Right lung (tissue), 5 donors: ENCODE measurements around the gene BPIFA2. TPM values are rescaled to one million over a fixed set of nuclear protein-coding genes. Genes with fewer than 3 reads are reported as not detected.
"Not testable (repeated sequence)": the region's sequence is repeated elsewhere in the genome, so short reads cannot be mapped to it uniquely, and the experiment has no call there.

Experiments used
- DNase-seq, 2 donors: peaks; one replicate each; pipeline ENCODE4 v3.0.0-alpha.2; 2013
- polyA plus RNA-seq, 5 donors: library from polyadenylated mRNA; unstranded; fragments of 120-200 nt; gene quantifications; one replicate each; pipeline versions ENCODE4 v1.2.1 to v1.2.3, GENCODE V29; 2013; ENCODE audit warnings: inconsistent platforms in 1 of 5, low replicate concordance in 1 of 5; ENCODE audit not compliant: insufficient read length in 5 of 5, insufficient read depth in 1 of 5

The BPIFA2 gene
- polyA plus RNA-seq, 5 donors = not detected

- no peak for DNase-seq
Measured at GRCh38 chr20:33160681-33161080, 7.3 kb upstream of the BPIFA2 start.

DNA sequence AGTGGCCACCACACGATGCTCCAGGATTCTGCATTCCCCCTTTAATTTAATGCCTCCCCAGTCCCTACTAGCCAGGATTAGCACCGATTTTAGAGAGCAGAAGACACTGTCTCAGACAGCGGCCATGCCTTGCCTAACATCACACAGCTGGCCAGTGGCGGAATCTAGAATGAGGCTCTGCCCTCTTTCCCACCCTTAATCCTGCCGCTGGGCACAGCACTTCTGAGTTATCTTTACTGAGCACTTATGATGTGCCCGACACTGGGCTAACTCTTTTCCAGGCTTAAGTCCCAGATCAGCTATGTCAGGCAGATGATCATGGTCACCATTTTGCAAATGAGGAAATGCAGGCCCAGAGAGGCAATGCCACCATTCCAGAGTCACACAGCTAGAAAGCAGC is 5.6 kb upstream of the BPIFA2 start:
- DNase-seq = no peak

DNA sequence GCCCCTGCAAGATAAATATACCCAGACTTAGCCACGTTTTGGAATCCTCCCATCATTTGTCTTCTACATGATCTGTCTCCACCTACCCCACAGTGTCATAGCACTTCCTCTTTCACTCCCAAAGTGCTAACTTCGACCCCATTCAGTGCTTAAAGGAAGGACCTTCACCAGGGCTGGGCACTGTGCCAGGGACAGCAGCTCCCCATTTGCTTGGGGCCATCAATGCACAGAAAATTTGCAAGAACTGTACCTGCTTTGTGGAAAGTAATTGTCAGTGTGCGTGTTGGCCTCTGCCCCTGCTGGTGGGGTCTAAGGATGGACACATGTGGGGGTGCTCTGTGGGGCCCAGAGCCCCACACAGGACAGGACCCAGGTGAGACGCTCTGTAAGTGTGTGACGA is 5.2 kb upstream of the BPIFA2 start:
- DNase-seq = no peak

DNA sequence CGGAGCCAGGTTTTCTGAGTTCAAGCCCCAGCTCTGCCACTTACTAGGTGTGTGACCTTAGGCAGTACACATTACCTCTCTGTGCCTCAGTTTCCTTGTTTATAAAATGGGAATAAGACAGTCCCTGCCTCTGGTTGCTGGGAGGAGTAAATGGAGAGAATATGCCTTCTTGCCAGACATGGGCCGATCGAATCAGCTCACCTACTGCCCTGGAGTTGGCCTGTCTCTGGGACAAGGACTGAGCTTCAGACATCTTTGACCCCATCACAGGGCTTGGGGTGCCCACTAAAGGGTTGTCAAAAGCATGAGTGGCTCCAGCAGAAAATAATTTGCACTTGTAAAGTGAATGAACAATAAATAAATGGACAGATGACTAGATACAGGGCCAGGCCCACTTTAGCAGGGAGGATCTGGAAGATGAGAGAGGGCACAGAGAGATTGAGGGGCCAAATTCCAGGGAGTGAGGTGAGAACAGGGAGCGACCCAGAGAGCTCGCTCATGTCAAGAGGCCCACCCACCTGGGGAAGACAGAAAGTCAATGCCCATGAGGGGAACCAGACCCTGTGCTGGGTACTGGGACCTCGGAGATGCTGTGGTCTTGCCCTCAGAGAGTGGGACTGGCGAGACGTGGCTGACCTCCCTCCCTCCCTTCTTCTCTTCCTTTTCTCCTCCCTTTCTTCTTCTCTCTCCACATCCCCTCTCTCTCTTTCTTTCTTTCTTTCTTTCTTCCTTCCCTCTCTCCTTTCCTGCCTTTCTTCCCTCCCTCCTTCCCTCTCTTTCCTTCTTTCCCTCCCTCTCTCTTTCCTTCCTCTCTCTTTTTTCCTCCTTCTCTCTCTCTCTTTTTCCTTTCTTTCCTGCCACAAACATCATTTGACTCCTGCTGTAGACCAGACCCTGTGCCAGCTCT is 3.9 kb upstream of the BPIFA2 start:
- DNase-seq = no peak

DNA sequence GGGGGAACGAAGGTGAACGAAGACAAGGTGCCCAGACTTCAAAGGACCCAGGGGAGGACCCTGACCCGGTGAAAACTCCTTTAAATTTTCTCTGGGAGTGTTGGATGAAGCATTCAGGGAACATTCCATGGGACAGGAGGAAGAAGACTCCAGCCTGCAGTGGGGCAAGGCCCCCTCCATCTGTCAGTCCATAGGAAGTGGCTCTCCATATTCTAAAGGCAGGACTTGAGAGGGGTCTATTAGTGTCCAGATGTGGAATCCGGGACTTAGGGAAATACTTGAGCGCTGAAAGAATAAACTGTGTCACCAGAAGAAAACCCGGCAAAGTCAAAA is 3.2 kb upstream of the BPIFA2 start:
- no peak for DNase-seq

GRCh38 chr20:33165416-33166055 is 2.4 kb upstream of the BPIFA2 start:
- no peak for DNase-seq

GRCh38 chr20:33166533-33167113 is 1.3 kb upstream of the BPIFA2 start:
- no peak for DNase-seq

GRCh38 chr20:33169176-33169794 is 1.3 kb downstream of the BPIFA2 start:
- DNase-seq = no peak

- no peak for DNase-seq
Measured at GRCh38 chr20:33172781-33173180, 4.8 kb downstream of the BPIFA2 start.

- DNase-seq = no peak
Measured at GRCh38 chr20:33175123-33175522, 7.2 kb downstream of the BPIFA2 start.

- no peak for DNase-seq
Measured at GRCh38 chr20:33176101-33176500, 8.1 kb downstream of the BPIFA2 start.

GRCh38 chr20:33177866-33178265 is 9.9 kb downstream of the BPIFA2 start:
- DNase-seq = no peak

- DNase-seq = no peak
Measured at GRCh38 chr20:33178726-33179125, 10.8 kb downstream of the BPIFA2 start.

GRCh38 chr20:33180169-33180568 is 12.2 kb downstream of the BPIFA2 start:
- no peak for DNase-seq

DNA sequence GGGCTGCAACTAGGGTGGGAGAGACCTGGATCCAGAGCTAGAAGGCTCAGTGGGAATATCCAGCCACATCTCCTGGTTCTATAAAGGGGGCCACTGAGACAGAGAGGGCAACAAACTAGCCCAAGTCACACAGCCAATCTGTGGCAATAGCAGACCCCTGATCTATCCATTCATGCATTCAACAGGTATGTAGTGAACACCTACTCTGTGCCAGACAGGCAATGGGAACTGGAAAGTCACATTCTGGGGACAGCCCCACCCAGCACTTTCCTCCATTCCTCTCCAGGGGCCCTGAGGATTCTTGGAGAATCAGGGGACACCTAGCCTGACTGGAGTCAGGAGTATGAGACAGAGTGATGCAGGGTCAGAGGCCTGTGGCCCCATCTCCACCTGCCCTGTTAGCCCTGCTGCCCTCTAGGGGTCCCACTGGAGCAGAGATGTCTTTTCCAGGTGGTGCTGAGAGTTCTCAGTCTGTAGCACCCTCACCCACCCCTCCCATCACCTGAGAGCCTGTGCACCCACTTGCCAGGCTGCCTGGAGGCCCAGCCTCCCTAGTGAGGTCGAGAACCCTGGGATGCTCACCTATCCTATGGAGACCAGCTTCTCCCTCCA is 13.6 kb downstream of the BPIFA2 start:
- DNase-seq = no peak

- DNase-seq = no peak
Measured at GRCh38 chr20:33183312-33183711, 15.4 kb downstream of the BPIFA2 start.

GRCh38 chr20:33185031-33185590 is 17.2 kb downstream of the BPIFA2 start:
- DNase-seq = not testable (repeated sequence)

DNA sequence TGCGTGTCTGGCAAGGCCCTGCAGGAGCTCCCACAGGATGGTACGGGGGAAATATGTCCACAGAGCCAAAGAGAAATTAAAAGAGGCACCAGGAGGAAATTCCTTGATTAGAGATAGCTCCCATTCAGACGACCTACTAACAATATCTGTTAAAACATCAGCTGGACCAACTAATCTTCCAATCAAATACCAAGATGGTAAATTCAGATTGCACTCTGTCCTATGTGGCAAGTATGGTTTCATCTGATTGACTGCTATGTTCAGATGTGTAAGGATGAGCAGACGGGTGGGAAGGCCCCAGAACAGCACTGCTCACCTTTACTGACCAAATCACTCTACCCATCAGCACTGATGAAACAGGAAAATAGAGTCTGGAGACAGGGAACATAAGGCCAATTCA is 19.5 kb downstream of the BPIFA2 start:
- DNase-seq = no peak

DNA sequence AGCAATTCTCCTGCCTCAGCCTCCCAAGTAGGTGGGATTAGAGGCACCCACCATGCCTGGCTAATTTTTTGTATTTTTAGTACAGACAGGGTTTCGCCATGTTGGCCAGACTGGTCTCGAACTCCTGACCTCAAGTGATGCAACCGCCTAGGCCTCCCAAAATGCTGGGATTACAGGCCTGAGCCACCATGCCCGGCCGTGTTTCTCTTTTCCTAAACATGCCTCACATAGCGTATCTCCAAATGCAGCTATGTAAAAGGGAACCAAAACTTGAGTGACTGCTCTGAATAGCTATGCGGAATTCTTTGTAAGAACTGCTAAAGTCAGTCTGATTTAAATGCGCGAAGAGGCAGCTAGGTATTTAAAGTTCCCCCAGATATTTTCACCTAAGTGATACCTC is 20.5 kb downstream of the BPIFA2 start:
- DNase-seq = no peak

GRCh38 chr20:33191484-33191883 is 23.5 kb downstream of the BPIFA2 start:
- DNase-seq = no peak

DNA sequence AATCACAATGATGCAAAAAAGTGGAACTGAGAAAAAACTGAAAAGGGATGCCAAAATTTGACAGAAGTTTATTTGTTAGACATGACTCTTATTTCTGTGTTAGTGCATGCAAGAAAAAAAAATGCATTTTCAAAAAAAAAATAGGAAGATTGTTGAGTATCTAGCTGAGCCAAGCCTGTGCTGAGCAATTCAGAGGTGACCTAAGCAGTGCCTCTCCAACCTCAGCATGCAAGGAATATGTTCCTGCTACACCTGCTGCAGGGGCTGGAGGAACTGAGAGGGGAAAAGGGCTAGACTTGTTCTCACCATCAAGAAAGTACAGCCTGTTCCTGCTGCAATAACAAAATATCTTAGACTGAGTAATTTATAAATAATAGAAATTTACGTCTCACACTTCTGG is 24.0 kb downstream of the BPIFA2 start:
- DNase-seq = no peak
